CD4-positive, alpha-beta T cell treated with Interleukin-1 beta for 1 hour (primary cell): ENCODE measurements around the gene ODF2L.
A peak's percentile ranks its signal among the peaks of the same experiment; 100 is the strongest.

Experiments
- DNase-seq, 2 donors: peaks; one replicate each; pipeline ENCODE4 v3.0.0-alpha.2; 2020 to 2022

The ODF2L gene, protein sequence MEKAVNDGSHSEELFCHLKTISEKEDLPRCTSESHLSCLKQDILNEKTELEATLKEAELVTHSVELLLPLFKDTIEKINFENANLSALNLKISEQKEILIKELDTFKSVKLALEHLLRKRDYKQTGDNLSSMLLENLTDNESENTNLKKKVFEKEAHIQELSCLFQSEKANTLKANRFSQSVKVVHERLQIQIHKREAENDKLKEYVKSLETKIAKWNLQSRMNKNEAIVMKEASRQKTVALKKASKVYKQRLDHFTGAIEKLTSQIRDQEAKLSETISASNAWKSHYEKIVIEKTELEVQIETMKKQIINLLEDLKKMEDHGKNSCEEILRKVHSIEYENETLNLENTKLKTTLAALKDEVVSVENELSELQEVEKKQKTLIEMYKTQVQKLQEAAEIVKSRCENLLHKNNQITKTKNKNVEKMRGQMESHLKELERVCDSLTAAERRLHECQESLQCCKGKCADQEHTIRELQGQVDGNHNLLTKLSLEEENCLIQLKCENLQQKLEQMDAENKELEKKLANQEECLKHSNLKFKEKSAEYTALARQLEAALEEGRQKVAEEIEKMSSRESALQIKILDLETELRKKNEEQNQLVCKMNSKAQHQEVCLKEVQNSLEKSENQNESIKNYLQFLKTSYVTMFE

DNA sequence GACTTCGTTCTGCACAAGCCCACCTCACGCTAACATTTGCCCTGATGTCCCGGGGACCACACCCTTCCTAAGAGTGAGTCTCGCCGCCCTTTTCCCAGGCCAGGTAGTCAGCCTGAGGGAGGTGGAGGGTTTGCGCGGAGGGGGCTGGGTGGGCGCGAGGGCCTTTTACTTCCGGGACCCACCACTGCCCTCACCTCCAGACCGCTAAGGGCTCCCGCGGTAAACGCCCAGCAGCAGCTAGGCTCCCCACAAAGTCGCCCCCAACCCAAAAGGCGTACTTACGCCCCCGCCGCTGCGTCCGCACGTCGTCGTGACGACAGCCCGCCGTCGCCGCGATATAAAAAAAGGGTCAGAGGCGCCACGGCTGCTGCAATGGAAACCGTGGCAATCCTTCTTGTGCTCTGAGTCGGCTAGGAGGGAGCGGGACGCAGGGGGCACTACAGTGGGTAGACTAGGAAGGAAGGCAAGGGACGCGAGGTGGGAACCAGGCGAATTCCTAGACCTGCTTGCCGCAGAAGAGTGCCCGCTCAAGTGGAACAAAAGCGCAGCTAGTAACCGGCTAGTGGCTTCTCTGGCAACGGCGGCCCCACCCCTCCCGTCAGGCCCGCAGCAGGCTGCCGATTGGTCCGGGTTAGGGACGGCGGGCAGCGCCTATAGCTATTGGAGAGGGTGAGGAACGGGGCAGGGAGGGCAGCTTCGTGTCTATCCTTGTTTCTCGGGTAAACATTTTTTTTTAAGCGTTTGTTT is at the start of gene ODF2L:
Gene ODF2L (minus strand): TSS at position 573 of the 747 bp plus-strand sequence. CDS start 9,296 bp downstream, outside the sequence.
- peak; percentile 88 to 89 for DNase-seq

DNA sequence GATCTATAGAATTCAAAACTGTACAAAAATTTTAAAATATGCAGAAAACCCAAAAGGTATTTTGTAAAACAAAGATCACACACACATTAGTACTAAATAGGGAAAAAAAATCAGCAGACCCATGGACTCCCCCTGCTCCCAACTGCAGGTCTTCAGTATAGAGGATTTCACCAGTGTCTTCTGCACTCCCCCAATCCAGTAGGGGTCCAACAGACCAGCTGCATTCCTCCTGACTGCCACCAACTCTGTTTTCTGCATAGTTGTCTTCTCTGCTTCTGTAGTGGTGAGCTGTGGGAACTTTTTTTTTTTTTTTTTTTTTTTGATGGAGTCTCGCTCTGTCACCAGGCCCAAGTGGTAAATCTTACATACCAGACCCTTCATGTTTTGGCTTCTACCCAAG is 49.8 kb upstream of the ODF2L start:
- no peak for DNase-seq

DNA sequence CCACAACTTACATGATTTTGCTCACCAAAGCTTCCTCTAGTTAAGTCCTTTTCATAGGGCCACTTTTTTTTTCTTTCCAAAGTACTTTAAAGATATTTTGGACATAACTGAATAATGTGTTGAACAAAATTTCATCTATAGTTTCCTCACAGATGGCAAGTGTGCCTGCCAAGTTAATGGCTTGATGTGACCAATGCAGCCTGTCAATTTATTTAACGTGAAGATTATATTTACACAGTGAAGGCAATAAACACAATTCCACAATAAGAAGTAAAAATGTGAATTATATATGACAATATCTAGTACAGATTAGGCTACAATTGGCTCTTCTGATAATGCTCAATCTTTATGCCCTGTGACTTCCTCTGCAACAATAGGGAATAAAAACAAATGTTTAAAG is 45.9 kb upstream of the ODF2L start:
- no peak for DNase-seq

DNA sequence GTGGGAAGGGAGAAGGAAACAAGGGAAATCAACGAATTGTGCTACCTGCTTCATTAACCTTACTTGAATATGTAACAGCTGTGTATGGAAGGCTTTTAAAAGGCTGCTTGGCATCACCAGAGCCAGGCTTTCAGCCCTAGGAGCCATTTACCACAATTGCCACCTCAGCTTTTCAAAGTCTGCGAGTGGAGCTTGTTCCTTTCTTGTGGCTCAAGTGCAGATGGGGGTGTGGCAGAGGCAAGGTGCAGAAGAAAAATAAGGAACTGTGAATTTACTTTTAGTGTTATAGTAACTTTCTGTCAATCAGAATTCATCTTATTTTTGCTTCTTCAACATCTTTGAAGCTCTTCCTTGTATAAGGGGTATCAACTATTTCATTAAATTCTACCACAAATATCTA is 45.5 kb upstream of the ODF2L start:
- peak; percentile 4 to 24 for DNase-seq

DNA sequence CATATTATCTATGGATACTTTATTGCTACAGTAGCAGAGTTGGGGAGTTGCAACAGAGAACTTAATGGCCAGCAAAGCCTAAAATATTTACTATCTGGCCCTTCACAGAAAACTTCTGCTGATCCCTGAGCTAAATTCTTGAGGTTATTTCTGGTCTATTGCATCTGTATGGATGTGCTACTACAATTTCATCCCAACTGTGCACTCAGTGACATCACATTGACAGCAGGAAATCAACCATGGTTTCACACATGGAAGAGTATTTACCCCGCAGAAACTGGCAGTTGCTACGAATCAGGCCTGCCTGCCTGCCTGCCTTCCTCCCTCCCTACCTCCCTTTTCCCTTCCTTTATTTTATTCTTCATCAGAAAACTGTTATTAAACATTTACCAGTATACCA is 39.9 kb upstream of the ODF2L start:
- no peak for DNase-seq

DNA sequence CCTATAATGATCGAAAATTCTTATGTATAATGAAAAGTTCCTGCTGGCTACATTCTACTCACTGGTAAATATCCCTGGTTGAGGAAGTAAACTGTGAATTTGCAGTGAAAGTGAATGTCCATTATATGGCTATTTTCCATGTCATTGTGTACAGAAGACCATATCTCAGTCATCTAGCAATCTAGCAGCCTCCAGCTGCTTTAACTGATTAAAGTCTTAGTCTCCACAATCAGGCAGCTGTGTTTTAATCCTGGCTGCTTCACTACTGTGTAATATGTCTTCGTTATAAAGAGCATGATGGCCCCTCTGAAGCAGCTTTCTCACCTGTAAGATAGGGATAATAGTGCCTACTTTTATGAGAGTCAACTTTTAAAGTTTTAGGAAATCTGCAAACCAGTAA is 39.2 kb upstream of the ODF2L start:
- DNase-seq: no peak

DNA sequence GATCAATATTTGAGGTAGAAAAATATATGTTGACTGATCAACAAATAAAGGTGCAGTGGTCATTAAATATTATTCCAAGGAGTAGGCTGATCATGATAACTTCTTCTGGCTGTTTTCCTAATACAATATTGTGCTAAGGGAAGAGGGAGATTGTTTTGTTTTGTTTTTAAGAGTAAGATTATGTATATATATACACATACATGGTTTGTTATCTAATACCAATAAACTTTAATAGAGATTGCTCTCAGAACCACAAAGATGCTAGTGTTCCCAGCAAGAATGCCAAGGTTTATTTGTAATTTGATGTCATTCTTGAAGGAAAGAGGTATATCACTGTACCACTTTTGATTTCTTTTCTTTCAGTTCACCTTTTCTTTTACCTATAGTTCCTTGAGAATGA is 37.9 kb upstream of the ODF2L start:
- no peak for DNase-seq

DNA sequence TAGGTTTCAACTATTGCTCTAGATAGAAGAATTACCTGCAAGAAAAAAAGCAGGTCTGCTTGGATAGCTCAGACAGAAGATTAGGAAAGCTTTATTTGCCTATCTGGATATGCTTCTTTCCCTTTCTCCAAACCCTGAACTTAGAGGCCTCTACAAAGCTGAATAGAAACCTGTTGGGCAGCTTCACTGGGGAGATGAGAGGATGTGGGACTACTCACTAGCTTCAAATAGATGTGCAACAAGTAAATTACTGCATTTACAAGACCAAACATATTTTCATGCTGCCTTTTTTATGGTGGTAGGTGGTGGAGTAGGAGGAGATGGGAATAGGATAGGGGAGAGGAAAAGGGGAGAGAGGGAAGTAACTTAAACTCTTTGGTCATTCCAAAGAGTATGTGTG is 34.3 kb upstream of the ODF2L start:
- no peak for DNase-seq

DNA sequence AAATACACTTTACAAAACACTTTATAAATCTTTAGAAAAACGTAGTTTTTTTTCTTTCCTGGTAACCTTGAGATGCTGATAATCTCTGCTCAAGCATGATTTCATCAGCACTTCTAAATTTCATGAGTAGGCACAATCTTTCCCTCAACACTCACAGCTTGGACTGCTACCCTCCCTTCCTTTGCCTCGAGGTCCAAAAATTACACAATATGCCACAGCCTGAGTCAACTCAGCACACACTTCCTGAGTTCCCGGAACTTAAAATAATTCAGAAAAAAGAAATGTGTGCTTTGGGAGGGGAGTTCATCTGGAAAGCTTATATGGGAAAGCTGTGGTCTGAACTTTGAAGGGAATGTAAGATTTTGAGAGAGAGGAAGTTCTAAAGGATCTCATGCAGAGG is 33.7 kb upstream of the ODF2L start:
- DNase-seq: peak in 1 of 2 donors; percentile 36

DNA sequence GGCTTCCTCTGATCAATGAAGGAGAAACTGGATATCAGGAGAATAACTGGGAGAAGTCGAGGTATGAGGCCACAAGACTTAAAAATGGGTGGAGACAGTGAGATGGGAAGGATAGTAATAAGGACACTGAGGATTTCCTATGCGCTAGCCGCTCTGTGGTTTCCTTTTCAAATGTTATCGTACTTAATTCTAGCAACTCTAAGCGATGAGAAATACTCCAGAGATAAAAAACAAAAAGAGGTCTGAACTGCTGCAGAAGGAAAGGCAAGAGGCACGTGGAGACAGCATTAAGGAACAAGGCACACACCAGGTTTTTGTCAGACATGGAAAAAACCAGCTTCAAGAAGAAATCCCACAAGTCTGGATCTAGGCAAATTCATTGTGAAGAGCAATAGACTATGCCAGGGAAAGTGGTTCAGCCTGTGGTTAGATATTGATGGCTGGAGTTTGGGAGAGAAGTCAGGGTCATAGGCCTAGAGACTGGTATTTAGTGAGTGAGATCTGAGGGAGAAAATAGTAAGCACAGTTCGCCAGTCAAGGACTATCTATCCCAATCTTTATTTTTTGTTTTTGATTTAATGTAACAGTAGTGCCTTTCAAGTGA is 33.1 kb upstream of the ODF2L start:
- DNase-seq: no peak

DNA sequence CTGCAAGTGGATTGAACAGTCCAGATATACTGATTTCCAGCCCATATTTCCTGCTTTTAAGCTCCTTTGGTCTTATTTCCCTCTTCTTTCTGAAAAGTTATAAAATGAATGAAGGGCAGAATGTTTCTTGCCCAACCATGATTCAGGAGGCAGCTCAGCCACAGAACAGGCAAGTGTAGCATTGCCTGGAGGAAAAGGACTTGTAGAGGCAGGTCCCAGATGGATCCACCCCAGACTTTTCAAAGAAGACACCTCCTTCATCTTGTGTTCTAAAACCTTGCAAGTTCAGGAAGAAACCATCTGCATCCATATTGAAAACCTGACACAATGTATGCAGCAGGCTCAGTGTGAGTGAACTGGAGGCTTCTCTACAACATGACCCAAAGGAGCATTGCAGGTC is 27.8 kb upstream of the ODF2L start, which contains the start of gene CLCA2:
Gene CLCA2 (plus strand): TSS at position 299 of the 400 bp plus-strand sequence. CDS start 77 bp downstream, at position 376.
- DNase-seq: no peak

DNA sequence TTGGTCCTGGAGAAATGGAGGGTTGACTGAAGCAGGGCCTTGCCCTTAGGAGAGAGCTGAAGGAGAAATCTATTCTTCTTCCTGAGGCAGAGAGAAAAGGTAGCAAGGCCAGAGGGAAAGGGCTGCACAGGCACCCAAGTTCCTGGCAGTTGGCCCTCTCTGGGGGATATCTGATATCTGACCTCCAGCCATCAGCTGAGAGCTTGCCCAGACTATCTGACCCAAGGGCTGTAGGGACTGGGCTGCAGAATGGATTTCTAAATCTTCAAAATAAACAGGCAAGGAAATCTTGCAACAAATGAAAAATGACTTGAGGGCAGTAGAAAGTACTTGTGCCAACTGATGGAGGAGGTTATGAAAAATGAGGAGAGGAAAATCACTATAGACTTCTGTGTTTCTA is 27.4 kb upstream of the ODF2L start:
- no peak for DNase-seq

DNA sequence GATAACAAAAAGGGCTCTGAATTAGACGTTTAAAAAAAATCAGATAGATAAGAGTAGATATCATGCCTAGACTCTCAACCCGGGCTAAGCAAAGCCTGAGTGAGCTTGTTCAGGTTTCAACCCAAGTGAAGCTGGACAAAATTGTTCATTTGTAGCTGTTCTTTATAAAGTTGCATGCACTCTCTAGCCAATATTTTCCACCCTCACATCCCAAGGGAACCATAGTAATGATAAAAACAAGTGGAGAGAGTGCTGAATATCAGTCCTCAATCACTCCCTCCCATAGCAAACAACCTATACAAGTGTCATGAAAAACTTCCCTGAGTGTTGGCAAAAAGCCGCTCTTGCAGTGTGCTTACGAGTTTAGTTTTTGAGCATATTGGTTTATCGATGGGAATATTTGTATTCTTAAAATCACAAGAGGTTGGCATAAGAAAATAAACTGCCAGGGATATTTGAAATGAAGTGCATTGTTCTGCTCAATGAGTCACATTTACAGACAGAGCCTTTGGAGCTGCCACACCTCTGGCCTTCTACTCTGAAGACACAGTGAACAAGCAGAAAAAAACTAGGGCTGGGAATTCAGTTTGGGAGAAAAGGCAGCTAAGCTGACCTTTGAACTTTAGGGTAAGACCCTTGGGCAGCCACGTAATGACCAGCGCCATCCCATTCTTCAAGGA is 25.6 kb upstream of the ODF2L start:
- no peak for DNase-seq

DNA sequence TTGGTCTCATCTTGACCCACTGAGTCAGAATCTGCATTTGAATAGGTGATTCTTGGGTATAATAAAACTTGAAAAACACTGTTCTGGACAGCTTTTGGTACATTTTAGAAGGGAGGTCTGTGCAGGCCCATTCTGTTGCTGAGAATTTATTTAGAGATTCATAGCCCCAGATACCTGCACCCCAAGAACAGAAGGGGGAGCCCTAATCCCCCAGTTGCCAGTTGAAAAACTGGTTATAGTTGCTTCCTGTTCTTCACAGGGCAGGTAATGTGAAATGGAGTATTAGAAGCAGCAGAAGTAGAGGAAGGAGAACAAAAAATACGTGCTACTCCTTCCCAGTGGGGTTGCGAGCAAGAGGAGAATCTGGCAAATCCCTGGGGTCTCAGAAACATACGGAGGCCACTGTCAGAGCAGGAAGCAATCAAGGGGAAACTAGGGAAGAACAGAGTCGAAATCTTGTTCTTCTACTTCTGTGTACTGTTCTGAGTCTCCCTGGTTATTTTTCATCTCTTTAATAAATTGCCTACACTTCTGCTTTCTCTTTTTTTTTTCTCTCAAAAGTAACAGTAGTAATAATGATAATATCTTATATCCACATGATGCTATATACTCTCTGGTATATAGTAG is 23.3 kb upstream of the ODF2L start:
- peak; percentile 47 to 62 for DNase-seq

DNA sequence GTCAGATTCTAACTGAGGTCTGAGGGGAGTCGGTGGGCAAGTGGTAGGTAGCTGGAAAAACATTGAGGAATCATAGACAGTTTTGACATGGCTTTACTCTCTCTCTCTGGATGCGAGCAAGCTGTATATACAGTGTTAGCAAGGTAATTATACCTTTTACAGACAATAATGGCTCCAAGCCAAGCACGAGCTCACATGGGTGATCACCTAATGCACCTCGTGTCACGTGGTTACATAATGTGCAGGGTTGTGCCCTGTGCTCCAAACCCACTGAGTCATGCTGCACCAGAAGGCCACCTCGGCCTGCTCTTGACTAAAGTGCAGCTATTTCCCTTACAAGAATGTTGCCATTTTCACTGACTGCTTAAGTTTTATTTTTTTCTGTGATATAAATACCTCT is 20.2 kb upstream of the ODF2L start:
- DNase-seq: no peak

DNA sequence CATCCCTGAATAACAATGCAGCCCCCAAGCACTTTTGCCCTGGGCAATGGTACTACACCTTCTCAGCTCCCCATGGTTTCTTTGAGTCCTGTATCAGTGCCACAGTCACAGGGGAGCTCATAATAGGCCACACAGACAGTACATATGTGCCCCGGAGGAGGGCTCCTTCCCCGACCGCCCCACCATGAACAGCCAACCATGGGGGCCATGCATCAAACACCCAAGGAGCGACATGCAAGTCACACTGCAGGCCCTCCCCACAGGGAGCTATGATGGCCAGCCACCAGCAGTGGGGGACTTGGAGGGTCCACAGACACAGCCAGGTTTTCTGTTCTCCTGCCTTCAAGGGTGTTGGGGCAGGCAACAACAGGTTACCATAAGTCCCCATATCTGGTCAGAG is 14.8 kb upstream of the ODF2L start:
- no peak for DNase-seq

DNA sequence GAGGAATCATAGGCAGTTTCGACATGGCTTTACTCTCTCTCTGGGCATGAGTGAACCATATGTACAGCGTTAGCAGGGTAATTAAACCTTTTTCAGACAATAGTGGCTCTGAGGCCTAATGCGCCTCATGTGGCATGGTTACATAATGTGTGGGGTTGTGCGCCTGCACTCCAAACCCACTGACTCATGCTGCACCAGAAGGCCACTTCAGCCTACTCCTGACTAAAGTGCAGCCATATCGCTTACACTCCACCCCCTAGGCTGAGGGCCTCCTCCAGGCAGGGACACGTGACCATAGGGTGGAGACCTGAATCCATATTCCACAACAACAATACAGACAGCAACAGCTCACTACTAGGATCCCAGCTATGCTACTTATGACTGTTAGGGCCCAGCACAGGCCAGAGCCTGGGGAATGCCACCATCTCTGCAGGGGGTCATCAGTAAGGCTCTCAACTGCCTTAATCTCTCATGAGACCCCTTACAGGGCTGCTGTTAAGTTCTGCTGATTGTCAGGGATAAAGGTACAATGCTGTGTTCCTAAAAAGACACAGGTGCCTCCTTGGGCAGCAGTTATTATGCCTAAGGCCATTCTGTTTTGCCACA is 13.4 kb upstream of the ODF2L start:
- DNase-seq: no peak

DNA sequence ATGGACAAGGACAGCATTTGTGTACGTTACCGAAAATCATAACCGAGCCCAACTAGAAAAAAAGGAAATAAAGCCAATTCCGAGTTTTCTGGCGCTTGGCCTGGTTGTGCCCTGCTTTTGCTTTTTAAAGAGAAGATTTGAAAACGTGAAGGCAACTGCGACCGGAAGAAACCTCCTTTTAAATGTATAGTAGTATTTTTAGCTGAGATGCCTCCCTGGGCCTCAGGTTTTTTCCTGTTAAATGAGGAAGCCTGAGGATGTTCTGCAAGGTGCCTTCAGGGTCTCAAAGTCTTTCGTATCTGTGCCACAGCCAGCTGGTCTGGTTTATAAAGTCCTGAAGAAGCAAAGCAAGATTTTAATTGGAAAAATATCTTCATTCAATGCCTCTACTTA is 371 bp upstream of the ODF2L start:
- DNase-seq: no peak

DNA sequence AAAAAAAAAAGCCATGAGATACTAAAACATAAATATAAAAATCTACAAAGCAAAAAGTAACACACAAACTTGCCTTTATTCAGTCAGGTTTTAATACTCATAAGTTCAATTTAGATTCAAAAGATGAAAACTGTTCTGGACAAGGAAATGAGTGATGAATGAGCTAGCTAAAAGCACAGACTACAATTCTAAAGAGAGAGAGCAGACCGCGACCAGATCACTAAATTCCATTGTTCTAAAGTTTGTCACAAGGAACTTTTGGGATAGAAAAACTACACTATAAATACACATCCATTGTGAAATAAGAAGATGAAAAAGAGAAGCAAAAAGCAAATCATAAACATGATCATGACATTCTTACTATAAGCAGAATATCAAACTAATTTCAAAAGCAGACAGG is 1.7 kb downstream of the ODF2L start:
- no peak for DNase-seq

DNA sequence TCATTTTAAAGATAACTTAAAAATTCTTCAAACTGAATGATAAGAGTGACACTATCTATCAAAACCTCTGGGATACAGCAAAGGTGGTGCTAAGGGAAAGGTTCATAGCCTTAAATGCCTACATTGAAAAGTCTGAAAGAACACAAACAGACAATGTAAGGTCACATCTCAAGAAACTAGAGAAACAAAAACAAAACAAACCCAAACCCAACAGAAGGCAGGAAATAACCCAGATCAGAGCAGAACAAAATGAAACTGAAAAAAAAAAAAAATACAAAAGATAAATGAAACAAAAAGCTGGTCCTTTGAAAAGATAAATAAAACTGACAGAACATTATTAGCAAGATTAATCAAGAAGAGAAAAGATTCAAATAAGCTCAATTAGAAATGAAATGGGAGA is 6.8 kb downstream of the ODF2L start:
- peak in 1 of 2 donors; percentile 52 for DNase-seq

DNA sequence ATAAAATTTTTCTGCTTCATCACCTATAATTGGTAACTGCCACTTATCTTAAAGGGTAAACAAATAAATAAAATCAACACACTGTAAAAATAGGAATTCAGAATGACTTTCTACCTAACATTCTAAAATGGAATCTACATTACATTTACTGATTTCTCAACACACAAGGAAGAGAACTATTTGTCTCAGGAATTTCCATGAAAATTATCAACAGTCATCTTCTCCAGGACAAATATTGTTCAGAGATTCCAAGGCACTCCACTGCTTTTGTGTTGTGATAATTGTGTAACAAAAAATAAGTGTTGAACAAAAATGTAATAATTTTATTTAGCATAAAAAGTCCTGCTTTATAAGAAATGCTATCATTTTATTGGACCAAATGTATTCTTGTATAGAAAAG is 7.3 kb downstream of the ODF2L start:
- DNase-seq: no peak
